GM13976 (cell line): ENCODE measurements around the gene FBXO48.
A peak's percentile ranks its signal among the peaks of the same experiment; 100 is the strongest.

Experiments used
- DNase-seq: peaks from one replicate; pipeline ENCODE4 v3.0.0; 2012; ENCODE audit warnings: low spot score
- CTCF ChIP-seq: IDR thresholded peaks from 2 replicates; pipeline ENCODE4 v1.5.1; 2012; ENCODE audit warnings: borderline replicate concordance, mild to moderate bottlenecking; ENCODE audit not compliant: insufficient read depth; ENCODE audit errors: extremely low read depth, missing control alignments, control extremely low read depth
- in situ Hi-C: fragments of 300-500 bp; cut with MboI; formaldehyde crosslinking; loops from one replicate; pipeline ENCODE4 v1.12.0; 2022; ENCODE audit warnings: low sequenced_read_pairs, mixed read lengths, inconsistent platforms; ENCODE audit not compliant: unreplicated experiment

The FBXO48 gene

GRCh38 chr2:68487773-68488355, 20.8 kb upstream of the FBXO48 start:
- peak; percentile 45 for DNase-seq
- TF ChIP-seq CTCF = no peak
- in situ Hi-C loops = loop anchor here (25.0 kb wide), 1 partner anchor 224 kb away; no protein-coding TSS in a partner anchor

DNA sequence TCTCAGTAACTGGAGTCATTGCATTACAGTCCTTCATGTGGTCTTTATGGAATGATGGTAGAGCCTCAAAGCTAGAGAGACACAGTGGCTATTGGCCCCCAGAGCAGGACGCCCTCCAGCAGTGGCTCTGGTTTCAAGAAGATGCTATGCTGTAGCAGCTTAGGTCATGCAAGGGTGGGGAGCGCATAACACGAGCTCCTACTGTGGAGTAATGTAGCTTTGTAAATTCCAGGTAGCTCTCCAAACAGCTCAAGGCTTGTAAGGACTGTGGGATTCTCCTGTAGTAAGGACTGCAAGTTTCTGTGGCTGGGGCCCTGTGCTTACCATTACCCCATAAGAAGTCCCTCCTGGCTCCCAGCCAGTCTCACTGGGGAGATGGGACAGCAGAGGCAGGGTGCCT, 15.9 kb upstream of the FBXO48 start:
- no peak for DNase-seq
- TF ChIP-seq CTCF = no peak
- in situ Hi-C loops = loop anchor here (25.0 kb wide), 1 partner anchor 229 kb away; no protein-coding TSS in a partner anchor

DNA sequence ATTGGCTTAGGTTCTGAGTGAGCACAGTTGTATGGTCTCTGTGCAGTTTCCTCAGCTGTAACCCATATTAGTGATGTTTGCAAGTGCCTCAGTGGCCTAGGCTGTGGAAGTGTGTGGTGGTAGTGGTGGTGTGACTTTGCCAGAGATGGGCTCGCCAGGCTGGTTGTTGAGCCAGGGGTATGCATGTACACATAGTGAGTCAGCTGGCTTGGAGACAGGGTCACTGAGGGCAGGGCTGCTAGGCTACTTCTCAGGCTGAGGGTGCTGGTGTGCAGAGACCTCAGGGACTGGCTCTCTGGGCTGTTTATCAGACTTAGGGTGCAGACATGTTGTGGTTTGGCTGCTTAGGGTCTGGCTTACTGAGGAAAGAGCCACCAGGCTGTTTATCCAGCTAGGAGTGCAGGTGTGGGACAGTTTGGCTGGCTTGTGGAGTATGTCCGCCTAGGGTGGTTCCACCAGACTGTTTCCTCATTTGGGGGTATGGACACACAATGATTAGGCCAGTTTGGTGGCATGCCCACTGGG, 15.3 kb upstream of the FBXO48 start:
- DNase-seq = no peak
- in situ Hi-C loops = loop anchor here (25.0 kb wide), 1 partner anchor 230 kb away; no protein-coding TSS in a partner anchor
- no peak for TF ChIP-seq CTCF

DNA sequence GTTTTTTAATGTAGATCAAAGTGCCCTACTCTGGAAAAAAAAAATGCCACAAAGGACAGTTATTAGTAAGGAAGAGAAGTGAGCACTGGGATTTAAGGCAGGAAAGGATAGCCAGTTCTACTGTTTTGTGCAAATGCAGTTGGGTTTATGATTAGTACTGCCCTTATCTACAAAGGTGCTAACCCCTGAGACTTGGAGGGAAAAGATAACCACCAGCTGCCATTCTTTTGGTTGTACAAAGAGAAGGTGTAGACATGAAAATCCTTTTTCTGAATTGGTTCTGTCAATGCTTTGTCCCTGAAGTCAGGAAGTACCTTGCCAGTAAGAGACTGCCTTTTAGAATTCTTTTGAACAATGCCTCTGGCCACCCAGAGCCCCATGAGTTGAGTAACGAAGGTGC, 11.6 kb upstream of the FBXO48 start:
- in situ Hi-C loops = loop anchor here (10.0 to 25.0 kb wide), 2 partner anchors 234 to 436 kb away; no protein-coding TSS in a partner anchor
- TF ChIP-seq CTCF = no peak
- DNase-seq = no peak

GRCh38 chr2:68476454-68476853, 9.4 kb upstream of the FBXO48 start:
- TF ChIP-seq CTCF = no peak
- DNase-seq = no peak
- in situ Hi-C loops = loop anchor here (10.0 to 25.0 kb wide), 2 partner anchors 236 to 438 kb away; no protein-coding TSS in a partner anchor

DNA sequence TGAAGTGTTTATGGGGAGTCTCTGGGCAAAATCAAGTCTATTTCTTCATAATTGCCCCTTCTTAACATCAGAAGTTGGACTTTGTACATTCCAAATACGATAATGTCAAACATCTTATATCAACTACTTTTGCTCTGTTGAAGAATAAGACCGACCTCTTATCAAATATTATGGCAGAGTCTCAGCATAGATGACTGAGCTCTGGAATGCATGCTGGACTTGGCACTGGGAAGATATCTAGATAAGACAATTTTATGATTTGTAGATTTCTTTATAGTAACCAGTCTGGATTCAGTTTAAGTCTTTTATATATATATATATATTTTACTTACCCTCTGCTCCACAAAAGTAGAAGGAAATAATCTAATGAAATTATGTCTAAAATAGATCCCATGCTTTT, 8.5 kb upstream of the FBXO48 start:
- no peak for TF ChIP-seq CTCF
- in situ Hi-C loops = loop anchor here (10.0 to 25.0 kb wide), 2 partner anchors 237 to 439 kb away; no protein-coding TSS in a partner anchor
- DNase-seq = no peak
